Measurements from ENCODE around the gene BCCIP. TPM values are rescaled to one million over a fixed set of nuclear protein-coding genes. Genes with fewer than 3 reads are reported as not detected.

BCCIP gene
- total RNA-seq, 1 donor from 2014 or later: 68.1 TPM

DNA sequence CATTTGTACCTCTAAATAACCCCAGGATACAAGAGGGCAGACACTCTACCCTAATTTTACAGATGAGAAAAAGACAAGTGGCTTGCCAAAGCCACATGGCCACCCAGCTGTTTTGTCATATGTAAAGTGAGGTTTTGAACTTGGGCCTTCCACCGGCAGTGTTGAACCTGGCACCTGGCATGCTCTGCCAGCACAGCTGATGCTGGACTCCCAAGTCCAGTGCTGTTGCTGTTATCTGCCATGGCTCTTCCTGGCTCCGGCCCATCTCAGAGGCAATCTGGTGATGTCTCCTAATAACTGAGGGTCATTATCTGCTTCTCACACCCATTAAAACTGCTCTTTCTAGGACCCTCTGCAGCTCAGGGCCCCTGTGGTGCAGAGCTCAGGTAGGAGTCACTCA lies 25.0 kb downstream of the BCCIP start:
- Histone ChIP-seq H4K20me1 (ENCODE audit: insufficient read depth, low read length) (peaks cover 3% of the 10 kb centered on the region), H3K4me1 (ENCODE audit: insufficient read depth, low read length) (no peaks in the 10 kb centered on the region), H3K27me3 (ENCODE audit: insufficient read depth, low read length) (no peaks in the 10 kb centered on the region), H3K9ac (ENCODE audit: low read length) (no peak overlapping the region), H3K4me3 (ENCODE audit: insufficient read depth, low read depth, low read length) (no peak overlapping the region), H3K79me2 (ENCODE audit: insufficient read depth, low read length) (no peaks in the 10 kb centered on the region), H3K36me3 (ENCODE audit: insufficient read depth, low read length) (peaks cover 21% of the 10 kb centered on the region), H2AFZ (ENCODE audit: low read depth, low read length) (no peak overlapping the region), H3K4me2 (ENCODE audit: low read length) (no peak overlapping the region), H3K27ac (ENCODE audit: low read depth, low read length) (no peak overlapping the region), H3K9me3 (ENCODE audit: insufficient read depth, low read depth, low read length) (no peaks in the 10 kb centered on the region)
- no peak for FAIRE-seq
- H3K4me1 Mint-ChIP-seq (ENCODE audit: low read depth, unreplicated experiment): peaks cover 6% of the 10 kb centered on the region
- no peak overlapping the region for H3K4me3 Mint-ChIP-seq (ENCODE audit: unreplicated experiment)
- DNase-seq (ENCODE audit: low read depth): no peak
- H3K36me3 Mint-ChIP-seq (ENCODE audit: low read depth, unreplicated experiment): peaks cover 12% of the 10 kb centered on the region
- no peaks in the 10 kb centered on the region for H3K9me3 Mint-ChIP-seq (ENCODE audit: unreplicated experiment)
- no peak for TF ChIP-seq EZH2 (IDR thresholded peaks at IDR 0.05; ENCODE audit: insufficient read depth, low read length)
- TF ChIP-seq, protein P1, sequence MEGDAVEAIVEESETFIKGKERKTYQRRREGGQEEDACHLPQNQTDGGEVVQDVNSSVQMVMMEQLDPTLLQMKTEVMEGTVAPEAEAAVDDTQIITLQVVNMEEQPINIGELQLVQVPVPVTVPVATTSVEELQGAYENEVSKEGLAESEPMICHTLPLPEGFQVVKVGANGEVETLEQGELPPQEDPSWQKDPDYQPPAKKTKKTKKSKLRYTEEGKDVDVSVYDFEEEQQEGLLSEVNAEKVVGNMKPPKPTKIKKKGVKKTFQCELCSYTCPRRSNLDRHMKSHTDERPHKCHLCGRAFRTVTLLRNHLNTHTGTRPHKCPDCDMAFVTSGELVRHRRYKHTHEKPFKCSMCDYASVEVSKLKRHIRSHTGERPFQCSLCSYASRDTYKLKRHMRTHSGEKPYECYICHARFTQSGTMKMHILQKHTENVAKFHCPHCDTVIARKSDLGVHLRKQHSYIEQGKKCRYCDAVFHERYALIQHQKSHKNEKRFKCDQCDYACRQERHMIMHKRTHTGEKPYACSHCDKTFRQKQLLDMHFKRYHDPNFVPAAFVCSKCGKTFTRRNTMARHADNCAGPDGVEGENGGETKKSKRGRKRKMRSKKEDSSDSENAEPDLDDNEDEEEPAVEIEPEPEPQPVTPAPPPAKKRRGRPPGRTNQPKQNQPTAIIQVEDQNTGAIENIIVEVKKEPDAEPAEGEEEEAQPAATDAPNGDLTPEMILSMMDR (IDR thresholded peaks at IDR 0.05; ENCODE audit: insufficient read depth, low read depth, low read length): no peak
- no peaks in the 10 kb centered on the region for H3K27me3 Mint-ChIP-seq (ENCODE audit: low read depth, unreplicated experiment)
- no peak overlapping the region for H3K27ac Mint-ChIP-seq (ENCODE audit: unreplicated experiment)

GRCh38 chr10:125848857-125849256 lies 25.5 kb downstream of the BCCIP start:
- Histone ChIP-seq H3K36me3 (ENCODE audit: insufficient read depth, low read length) (peaks cover 22% of the 10 kb centered on the region), H2AFZ (ENCODE audit: low read depth, low read length) (no peak overlapping the region), H3K4me3 (ENCODE audit: insufficient read depth, low read depth, low read length) (no peak overlapping the region), H3K9ac (ENCODE audit: low read length) (no peak overlapping the region), H3K4me1 (ENCODE audit: insufficient read depth, low read length) (no peaks in the 10 kb centered on the region), H3K27ac (ENCODE audit: low read depth, low read length) (no peak overlapping the region), H3K9me3 (ENCODE audit: insufficient read depth, low read depth, low read length) (no peaks in the 10 kb centered on the region), H3K79me2 (ENCODE audit: insufficient read depth, low read length) (no peaks in the 10 kb centered on the region), H3K27me3 (ENCODE audit: insufficient read depth, low read length) (no peaks in the 10 kb centered on the region), H4K20me1 (ENCODE audit: insufficient read depth, low read length) (peaks cover 5% of the 10 kb centered on the region), H3K4me2 (ENCODE audit: low read length) (no peak overlapping the region)
- no peak for TF ChIP-seq EZH2 (IDR thresholded peaks at IDR 0.05; ENCODE audit: insufficient read depth, low read length)
- TF ChIP-seq, protein P1 (IDR thresholded peaks at IDR 0.05; ENCODE audit: insufficient read depth, low read depth, low read length): no peak
- FAIRE-seq (no peak), DNase-seq (ENCODE audit: low read depth) (no peak)
- peaks cover 2% of the 10 kb centered on the region for H3K4me1 Mint-ChIP-seq (ENCODE audit: low read depth, unreplicated experiment)
- H3K27ac Mint-ChIP-seq (ENCODE audit: unreplicated experiment): no peak overlapping the region
- H3K4me3 Mint-ChIP-seq (ENCODE audit: unreplicated experiment): no peak overlapping the region
- H3K27me3 Mint-ChIP-seq (ENCODE audit: low read depth, unreplicated experiment): no peaks in the 10 kb centered on the region
- peaks cover 12% of the 10 kb centered on the region for H3K36me3 Mint-ChIP-seq (ENCODE audit: low read depth, unreplicated experiment)
- no peaks in the 10 kb centered on the region for H3K9me3 Mint-ChIP-seq (ENCODE audit: unreplicated experiment)

GRCh38 chr10:125849448-125849847 lies 26.1 kb downstream of the BCCIP start:
- Histone ChIP-seq H4K20me1 (ENCODE audit: insufficient read depth, low read length) (peaks cover 3% of the 10 kb centered on the region), H3K79me2 (ENCODE audit: insufficient read depth, low read length) (no peaks in the 10 kb centered on the region), H2AFZ (ENCODE audit: low read depth, low read length) (no peak overlapping the region), H3K9me3 (ENCODE audit: insufficient read depth, low read depth, low read length) (no peaks in the 10 kb centered on the region), H3K27ac (ENCODE audit: low read depth, low read length) (no peak overlapping the region), H3K36me3 (ENCODE audit: insufficient read depth, low read length) (peaks cover 23% of the 10 kb centered on the region), H3K27me3 (ENCODE audit: insufficient read depth, low read length) (no peaks in the 10 kb centered on the region), H3K4me2 (ENCODE audit: low read length) (no peak overlapping the region), H3K9ac (ENCODE audit: low read length) (no peak overlapping the region), H3K4me3 (ENCODE audit: insufficient read depth, low read depth, low read length) (no peak overlapping the region), H3K4me1 (ENCODE audit: insufficient read depth, low read length) (no peaks in the 10 kb centered on the region)
- no peak for TF ChIP-seq EZH2 (IDR thresholded peaks at IDR 0.05; ENCODE audit: insufficient read depth, low read length)
- TF ChIP-seq, protein P1 (IDR thresholded peaks at IDR 0.05; ENCODE audit: insufficient read depth, low read depth, low read length): no peak
- DNase-seq (ENCODE audit: low read depth): no peak
- H3K4me1 Mint-ChIP-seq (ENCODE audit: low read depth, unreplicated experiment): no peaks in the 10 kb centered on the region
- H3K27ac Mint-ChIP-seq (ENCODE audit: unreplicated experiment): no peak overlapping the region
- no peaks in the 10 kb centered on the region for H3K27me3 Mint-ChIP-seq (ENCODE audit: low read depth, unreplicated experiment)
- no peaks in the 10 kb centered on the region for H3K9me3 Mint-ChIP-seq (ENCODE audit: unreplicated experiment)
- H3K36me3 Mint-ChIP-seq (ENCODE audit: low read depth, unreplicated experiment): peaks cover 11% of the 10 kb centered on the region
- FAIRE-seq: no peak
- H3K4me3 Mint-ChIP-seq (ENCODE audit: unreplicated experiment): no peak overlapping the region

All from astrocyte (in vitro differentiated cells and primary cell).